Measurements from ENCODE around the gene PRKAG2.

DNA sequence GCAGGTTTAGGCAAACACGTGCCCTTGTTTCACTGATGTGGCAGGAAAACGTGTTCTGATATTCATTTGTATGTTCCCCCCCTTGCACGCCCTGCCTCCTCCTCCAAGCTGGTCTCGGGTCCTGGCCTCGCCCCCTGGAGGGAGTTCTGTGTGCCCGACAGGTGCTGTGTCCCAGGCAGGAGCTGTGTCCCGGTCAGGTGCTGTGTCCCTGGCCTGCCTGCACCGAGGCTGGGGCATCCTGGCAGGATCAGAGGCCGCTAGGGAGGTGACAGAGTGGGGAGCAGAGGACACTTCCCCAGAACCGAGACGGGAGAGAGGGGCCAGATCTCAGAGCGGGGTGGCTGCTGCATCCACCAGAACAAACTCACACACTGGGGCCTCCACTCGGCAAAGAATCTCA lies 45.3 kb downstream of the PRKAG2 start:
- TF ChIP-seq EZH2phosphoT487 (IDR thresholded peaks at IDR 0.05; ENCODE audit: insufficient read depth, low read depth) (no peak), EZH2 (IDR thresholded peaks at IDR 0.05; ENCODE audit: insufficient read depth, poor library complexity, severe bottlenecking) (no peak)
